GM23338 (cell line): ENCODE measurements around the gene VWA7.

Experiments used
- CREB1 ChIP-seq: fragments of 250-450 bp; sonication (Bioruptor Pico); IDR thresholded peaks from 2 replicates; pipeline ENCODE4 v1.5.0; 2020; ENCODE audit warnings: low read depth, mild to moderate bottlenecking, moderate library complexity
- ETS1 ChIP-seq: IDR thresholded peaks from 2 replicates; pipeline ENCODE4 v1.6.1; 2016; ENCODE audit warnings: antibody characterized with exemption
- EZH2 ChIP-seq: fragments of 200-600 bp; sonication (generic); IDR thresholded peaks from one replicate; pipeline ENCODE4 v1.8.0; 2017; ENCODE audit warnings: antibody characterized with exemption, mild to moderate bottlenecking, low read depth; ENCODE audit not compliant: unreplicated experiment
- EZH2phosphoT487 ChIP-seq: fragments of 200-600 bp; sonication (generic); IDR thresholded peaks from one replicate; pipeline ENCODE4 v1.8.1; 2018; ENCODE audit warnings: antibody characterized with exemption; ENCODE audit not compliant: unreplicated experiment
- JUNB ChIP-seq: IDR thresholded peaks from one replicate; pipeline ENCODE4 v1.6.1; 2016; ENCODE audit warnings: antibody characterized with exemption; ENCODE audit not compliant: unreplicated experiment
- NANOG ChIP-seq: IDR thresholded peaks from 2 replicates; pipeline ENCODE4 v1.6.1; 2016; ENCODE audit warnings: antibody characterized with exemption, borderline replicate concordance
- POLR2AphosphoS5 ChIP-seq: IDR thresholded peaks from 2 replicates; pipeline ENCODE4 v1.6.1; 2016; ENCODE audit warnings: antibody characterized with exemption, low read depth
- STAT1 ChIP-seq: IDR thresholded peaks from one replicate; pipeline ENCODE4 v1.6.1; 2016; ENCODE audit warnings: antibody characterized with exemption; ENCODE audit not compliant: unreplicated experiment
- ZNF331 ChIP-seq: fragments of 250-450 bp; sonication (Bioruptor Pico); IDR thresholded peaks from 2 replicates; pipeline ENCODE4 v1.5.0; 2020; ENCODE audit warnings: low read depth, mild to moderate bottlenecking, moderate library complexity
- TF ChIP-seq, protein P1 (sequence below), 2 experiments: fragments of 200-600 bp in 1 of 2; sonication (generic) in 1 of 2; conservative IDR thresholded peaks; 2 replicates each; pipeline versions ENCODE4 v1.5.1 to v1.6.1; 2016 to 2017; ENCODE audit warnings: antibody characterized with exemption in 2 of 2, low read depth in 2 of 2, mild to moderate bottlenecking in 2 of 2, moderate library complexity in 1 of 2
- TF ChIP-seq, protein P2 (sequence below): IDR thresholded peaks from one replicate; pipeline ENCODE4 v1.6.1; 2018; ENCODE audit warnings: antibody characterized with exemption; ENCODE audit not compliant: unreplicated experiment

DNA sequence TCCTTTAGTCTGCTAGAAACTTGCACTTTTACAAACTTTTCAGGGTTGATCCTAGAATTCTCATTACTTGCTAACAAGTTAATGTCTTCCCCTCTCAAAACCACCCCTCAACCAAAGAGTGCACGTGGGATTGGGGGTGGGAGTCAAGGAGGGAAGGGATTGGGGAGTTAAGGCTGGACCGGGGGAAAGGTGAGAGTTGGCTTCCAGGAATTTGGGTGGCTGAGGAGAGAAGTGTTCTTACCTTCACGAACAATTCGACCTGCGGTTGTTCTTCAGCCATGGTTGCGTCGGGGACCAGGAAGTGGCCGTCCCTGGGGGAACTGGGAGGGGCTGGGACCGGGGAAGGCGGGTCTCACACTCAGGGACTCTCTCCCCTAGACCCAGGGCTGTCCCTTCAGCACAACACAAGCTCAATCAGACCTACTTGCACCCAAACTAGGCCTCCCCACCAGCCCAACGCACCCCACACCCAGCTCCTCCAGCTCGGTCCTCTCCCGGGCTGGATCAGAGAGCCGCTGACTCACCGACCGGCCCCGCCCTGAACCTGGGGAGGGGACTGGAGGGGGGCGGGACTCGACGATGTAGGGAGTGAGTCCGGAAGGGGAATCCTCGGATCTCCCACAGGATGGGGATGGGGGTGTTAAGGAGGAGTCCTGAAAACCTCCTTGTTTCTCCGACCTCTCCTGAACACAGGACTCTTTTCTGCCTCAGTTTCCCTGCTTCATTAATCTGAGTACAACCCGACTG, 40.9 kb downstream of the VWA7 start, which contains the start of gene CLIC1:
- TF ChIP-seq, protein P1, sequence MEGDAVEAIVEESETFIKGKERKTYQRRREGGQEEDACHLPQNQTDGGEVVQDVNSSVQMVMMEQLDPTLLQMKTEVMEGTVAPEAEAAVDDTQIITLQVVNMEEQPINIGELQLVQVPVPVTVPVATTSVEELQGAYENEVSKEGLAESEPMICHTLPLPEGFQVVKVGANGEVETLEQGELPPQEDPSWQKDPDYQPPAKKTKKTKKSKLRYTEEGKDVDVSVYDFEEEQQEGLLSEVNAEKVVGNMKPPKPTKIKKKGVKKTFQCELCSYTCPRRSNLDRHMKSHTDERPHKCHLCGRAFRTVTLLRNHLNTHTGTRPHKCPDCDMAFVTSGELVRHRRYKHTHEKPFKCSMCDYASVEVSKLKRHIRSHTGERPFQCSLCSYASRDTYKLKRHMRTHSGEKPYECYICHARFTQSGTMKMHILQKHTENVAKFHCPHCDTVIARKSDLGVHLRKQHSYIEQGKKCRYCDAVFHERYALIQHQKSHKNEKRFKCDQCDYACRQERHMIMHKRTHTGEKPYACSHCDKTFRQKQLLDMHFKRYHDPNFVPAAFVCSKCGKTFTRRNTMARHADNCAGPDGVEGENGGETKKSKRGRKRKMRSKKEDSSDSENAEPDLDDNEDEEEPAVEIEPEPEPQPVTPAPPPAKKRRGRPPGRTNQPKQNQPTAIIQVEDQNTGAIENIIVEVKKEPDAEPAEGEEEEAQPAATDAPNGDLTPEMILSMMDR (conservative IDR thresholded peaks at IDR 0.05; ENCODE audit: low read depth in 2 of 2), result no peak
- TF ChIP-seq, protein P2, sequence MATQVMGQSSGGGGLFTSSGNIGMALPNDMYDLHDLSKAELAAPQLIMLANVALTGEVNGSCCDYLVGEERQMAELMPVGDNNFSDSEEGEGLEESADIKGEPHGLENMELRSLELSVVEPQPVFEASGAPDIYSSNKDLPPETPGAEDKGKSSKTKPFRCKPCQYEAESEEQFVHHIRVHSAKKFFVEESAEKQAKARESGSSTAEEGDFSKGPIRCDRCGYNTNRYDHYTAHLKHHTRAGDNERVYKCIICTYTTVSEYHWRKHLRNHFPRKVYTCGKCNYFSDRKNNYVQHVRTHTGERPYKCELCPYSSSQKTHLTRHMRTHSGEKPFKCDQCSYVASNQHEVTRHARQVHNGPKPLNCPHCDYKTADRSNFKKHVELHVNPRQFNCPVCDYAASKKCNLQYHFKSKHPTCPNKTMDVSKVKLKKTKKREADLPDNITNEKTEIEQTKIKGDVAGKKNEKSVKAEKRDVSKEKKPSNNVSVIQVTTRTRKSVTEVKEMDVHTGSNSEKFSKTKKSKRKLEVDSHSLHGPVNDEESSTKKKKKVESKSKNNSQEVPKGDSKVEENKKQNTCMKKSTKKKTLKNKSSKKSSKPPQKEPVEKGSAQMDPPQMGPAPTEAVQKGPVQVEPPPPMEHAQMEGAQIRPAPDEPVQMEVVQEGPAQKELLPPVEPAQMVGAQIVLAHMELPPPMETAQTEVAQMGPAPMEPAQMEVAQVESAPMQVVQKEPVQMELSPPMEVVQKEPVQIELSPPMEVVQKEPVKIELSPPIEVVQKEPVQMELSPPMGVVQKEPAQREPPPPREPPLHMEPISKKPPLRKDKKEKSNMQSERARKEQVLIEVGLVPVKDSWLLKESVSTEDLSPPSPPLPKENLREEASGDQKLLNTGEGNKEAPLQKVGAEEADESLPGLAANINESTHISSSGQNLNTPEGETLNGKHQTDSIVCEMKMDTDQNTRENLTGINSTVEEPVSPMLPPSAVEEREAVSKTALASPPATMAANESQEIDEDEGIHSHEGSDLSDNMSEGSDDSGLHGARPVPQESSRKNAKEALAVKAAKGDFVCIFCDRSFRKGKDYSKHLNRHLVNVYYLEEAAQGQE, result no peak
- TF ChIP-seq POLR2AphosphoS5 (peak; percentile 87), JUNB (no peak), CREB1 (CRISPR knock-in tag) (no peak), EZH2 (no peak), EZH2phosphoT487 (no peak), ZNF331 (CRISPR knock-in tag) (no peak), STAT1 (no peak), ETS1 (no peak), NANOG (no peak)
